Upper lobe of right lung (tissue), 1 donor: ENCODE data around the gene SLX9. TPM values are rescaled to one million over a fixed set of nuclear protein-coding genes. Genes with fewer than 3 reads are reported as not detected.

Experiments
- ATAC-seq: fragments of 200-7000 bp; cut with Tn5 transposase; one replicate; pipeline ENCODE4 v1.9.1; 2020; ENCODE audit warnings: mild to moderate bottlenecking, moderate library complexity
- DNase-seq: peaks from one replicate; pipeline ENCODE4 v3.0.0-alpha.2; 2020
- H3K27ac ChIP-seq: fragments of 200-600 bp; one replicate; pipeline ENCODE4 v1.8.0; 2022
- H3K27me3 ChIP-seq: fragments of 200-600 bp; one replicate; pipeline ENCODE4 v1.8.0; 2022; ENCODE audit warnings: mild to moderate bottlenecking
- H3K36me3 ChIP-seq: fragments of 200-600 bp; one replicate; pipeline ENCODE4 v1.8.0; 2022
- H3K4me1 ChIP-seq: fragments of 200-600 bp; one replicate; pipeline ENCODE4 v1.8.0; 2022
- H3K4me3 ChIP-seq: fragments of 200-600 bp; one replicate; pipeline ENCODE4 v1.8.0; 2022; ENCODE audit warnings: mild to moderate bottlenecking
- H3K9me3 ChIP-seq: fragments of 200-600 bp; one replicate; pipeline ENCODE4 v1.8.0; 2022
- intact Hi-C: fragments of 100-400 bp; cut with DNase I; formaldehyde crosslinking; loops from one replicate; pipeline ENCODE4 v1.11.0; 2022
- total RNA-seq: library from RNA; stranded (reverse); fragmentation: NEBNext Ultra II Directional; extraction: Animal tissue kit (Norgen Biotek cat#: 25700); gene quantifications from one replicate; pipeline ENCODE4 v1.2.1, GENCODE V29; 2021
- TF ChIP-seq, protein P1 (sequence below): fragments of 200-600 bp; IDR thresholded peaks from one replicate; pipeline ENCODE4 v1.8.0; 2022; ENCODE audit warnings: antibody characterized with exemption
- donor health status: DM: no; HTN: yes; CAD: no; lungs with severe emphysema.

The SLX9 gene
- total RNA-seq, 1 donor from 2014 or later = 22.8 TPM

DNA sequence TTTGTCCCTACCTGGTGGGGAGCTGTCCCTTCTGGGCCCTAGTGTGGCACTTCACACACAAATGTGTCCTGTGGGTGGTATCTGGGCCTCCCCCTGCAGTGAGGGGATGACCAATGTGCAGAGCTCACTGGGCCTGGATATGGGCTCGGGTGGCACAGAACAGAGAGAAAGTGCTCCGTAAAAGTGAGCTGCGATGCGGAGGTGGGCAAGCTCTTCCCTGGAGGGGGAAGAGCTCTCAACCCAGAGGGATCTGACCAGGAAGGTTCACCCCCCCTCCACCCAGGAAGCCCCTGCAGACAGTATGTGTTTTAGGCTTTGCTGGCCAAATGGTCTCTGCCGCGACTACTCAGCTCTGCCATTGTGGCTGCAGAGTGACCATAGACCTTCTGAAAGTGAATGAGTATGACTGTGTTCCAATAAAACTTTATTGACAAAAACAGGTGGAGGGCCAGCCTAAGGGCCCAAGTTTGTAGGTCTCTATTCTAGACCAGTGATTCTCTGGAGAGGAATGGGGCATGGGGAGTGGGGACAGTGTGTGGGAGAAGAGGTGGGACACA lies 10.5 kb upstream of the SLX9 start:
- Histone ChIP-seq H3K27ac (no peak overlapping the region), H3K36me3 (no peaks in the 10 kb centered on the region), H3K4me1 (peaks cover 59% of the 10 kb centered on the region), H3K4me3 (no peak overlapping the region), H3K27me3 (peaks cover 32% of the 10 kb centered on the region), H3K9me3 (no peaks in the 10 kb centered on the region)
- ATAC-seq (no peak), DNase-seq (no peak)
- TF ChIP-seq, protein P1, sequence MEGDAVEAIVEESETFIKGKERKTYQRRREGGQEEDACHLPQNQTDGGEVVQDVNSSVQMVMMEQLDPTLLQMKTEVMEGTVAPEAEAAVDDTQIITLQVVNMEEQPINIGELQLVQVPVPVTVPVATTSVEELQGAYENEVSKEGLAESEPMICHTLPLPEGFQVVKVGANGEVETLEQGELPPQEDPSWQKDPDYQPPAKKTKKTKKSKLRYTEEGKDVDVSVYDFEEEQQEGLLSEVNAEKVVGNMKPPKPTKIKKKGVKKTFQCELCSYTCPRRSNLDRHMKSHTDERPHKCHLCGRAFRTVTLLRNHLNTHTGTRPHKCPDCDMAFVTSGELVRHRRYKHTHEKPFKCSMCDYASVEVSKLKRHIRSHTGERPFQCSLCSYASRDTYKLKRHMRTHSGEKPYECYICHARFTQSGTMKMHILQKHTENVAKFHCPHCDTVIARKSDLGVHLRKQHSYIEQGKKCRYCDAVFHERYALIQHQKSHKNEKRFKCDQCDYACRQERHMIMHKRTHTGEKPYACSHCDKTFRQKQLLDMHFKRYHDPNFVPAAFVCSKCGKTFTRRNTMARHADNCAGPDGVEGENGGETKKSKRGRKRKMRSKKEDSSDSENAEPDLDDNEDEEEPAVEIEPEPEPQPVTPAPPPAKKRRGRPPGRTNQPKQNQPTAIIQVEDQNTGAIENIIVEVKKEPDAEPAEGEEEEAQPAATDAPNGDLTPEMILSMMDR = no peak
- intact Hi-C loops = no loop called here

DNA sequence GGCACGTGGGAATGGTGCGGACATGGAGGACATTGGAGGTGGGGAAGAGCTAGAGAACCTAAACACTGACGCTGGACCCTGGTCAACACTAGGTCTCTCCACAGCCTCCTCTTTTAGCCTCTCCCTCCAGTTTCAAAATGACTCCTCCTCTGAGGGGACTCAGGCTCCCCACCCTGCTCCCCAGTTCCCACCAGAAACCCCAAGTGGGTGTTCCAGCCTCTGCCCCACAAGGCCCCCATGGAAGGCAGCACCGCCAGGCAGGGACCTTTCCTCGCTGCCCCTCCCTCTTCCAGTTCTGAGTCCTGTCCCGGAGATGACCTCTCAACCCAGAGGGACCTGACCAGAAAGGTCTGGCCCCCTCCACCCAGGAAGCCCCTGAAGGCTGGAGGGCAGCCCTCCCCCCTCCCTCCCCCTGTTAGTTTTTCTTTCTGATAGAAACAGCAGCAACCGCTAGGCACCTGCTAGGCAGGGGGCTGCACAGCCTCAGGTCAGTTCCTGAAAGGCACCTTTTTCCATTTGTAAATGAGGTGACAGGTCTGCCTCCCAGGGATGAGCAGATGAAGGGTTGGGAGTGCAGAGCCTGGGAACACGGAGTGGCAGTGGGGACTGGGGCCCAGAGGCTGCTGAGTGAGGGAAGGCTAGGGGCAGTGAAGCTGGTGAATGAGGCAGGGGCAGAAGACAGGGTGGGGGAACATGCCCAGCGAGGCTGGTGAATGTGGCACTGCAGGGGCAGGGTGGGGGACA lies 9.9 kb upstream of the SLX9 start:
- intact Hi-C loops = loop anchor here (10.0 kb wide), 1 partner anchor 125 kb away; the partner anchor contains the start of gene UBE2G2
- peaks cover 32% of the 10 kb centered on the region for H3K27me3 ChIP-seq
- no peak overlapping the region for H3K27ac ChIP-seq
- TF ChIP-seq, protein P1 = no peak
- H3K36me3 ChIP-seq = no peaks in the 10 kb centered on the region
- H3K4me1 ChIP-seq = peaks cover 53% of the 10 kb centered on the region
- ATAC-seq = no peak
- DNase-seq = peak; percentile 51
- no peaks in the 10 kb centered on the region for H3K9me3 ChIP-seq
- H3K4me3 ChIP-seq = no peak overlapping the region

DNA sequence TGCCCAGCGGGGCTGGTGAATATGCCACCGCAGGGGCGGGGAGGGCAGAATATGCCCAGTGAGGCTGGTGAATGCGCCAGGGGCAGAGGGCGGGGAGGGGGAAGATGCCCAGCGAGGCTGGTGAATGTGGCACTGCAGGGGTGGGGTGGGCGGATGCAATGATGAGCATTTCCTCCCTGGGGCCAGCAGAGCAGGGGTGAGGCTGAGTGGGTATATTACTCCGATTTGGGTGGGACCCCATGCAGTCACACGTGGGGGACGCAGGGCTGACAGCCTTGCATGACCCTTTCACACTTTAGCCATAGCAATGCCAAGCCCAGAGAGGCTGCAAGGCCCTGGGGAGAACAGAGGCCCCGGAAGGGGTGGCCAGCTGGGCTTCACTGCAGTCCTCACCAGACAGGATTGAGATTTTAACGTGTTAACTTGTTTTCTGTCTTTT lies 9.3 kb upstream of the SLX9 start:
- DNase-seq (peak; percentile 73), ATAC-seq (peak; percentile 19)
- intact Hi-C loops = loop anchor here (10.0 kb wide), 1 partner anchor 126 kb away; the partner anchor contains the start of gene UBE2G2
- Histone ChIP-seq H3K27ac (no peak overlapping the region), H3K4me1 (peaks cover 48% of the 10 kb centered on the region), H3K9me3 (no peaks in the 10 kb centered on the region), H3K4me3 (peak overlapping the region; percentile 42), H3K27me3 (peaks cover 32% of the 10 kb centered on the region), H3K36me3 (no peaks in the 10 kb centered on the region)
- TF ChIP-seq, protein P1 = no peak

DNA sequence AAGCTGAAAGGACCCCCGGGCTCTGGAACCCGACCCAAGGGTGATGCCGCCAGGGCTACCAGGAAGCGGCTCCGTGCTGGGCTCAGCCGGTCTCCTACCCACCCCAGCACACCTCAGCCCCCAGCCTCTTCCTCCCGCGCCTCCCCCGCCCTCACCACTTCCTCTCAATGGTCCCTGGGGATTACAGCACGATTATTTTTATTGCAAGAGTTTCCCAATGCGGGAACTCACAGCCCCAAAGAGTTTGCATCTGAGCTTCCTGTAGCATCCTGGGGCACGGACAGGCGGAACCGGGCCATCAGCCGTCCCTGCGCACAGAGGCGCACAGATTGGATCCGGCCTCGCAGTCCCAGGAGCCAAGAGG lies 8.7 kb upstream of the SLX9 start:
- DNase-seq (peak; percentile 82), ATAC-seq (peak; percentile 32)
- intact Hi-C loops = loop anchor here (10.0 kb wide), 1 partner anchor 126 kb away; the partner anchor contains the start of gene UBE2G2
- Histone ChIP-seq H3K36me3 (no peaks in the 10 kb centered on the region), H3K4me3 (peak overlapping the region; percentile 42), H3K27ac (no peak overlapping the region), H3K9me3 (no peaks in the 10 kb centered on the region), H3K27me3 (peaks cover 32% of the 10 kb centered on the region), H3K4me1 (peaks cover 42% of the 10 kb centered on the region)
- TF ChIP-seq, protein P1 = no peak

DNA sequence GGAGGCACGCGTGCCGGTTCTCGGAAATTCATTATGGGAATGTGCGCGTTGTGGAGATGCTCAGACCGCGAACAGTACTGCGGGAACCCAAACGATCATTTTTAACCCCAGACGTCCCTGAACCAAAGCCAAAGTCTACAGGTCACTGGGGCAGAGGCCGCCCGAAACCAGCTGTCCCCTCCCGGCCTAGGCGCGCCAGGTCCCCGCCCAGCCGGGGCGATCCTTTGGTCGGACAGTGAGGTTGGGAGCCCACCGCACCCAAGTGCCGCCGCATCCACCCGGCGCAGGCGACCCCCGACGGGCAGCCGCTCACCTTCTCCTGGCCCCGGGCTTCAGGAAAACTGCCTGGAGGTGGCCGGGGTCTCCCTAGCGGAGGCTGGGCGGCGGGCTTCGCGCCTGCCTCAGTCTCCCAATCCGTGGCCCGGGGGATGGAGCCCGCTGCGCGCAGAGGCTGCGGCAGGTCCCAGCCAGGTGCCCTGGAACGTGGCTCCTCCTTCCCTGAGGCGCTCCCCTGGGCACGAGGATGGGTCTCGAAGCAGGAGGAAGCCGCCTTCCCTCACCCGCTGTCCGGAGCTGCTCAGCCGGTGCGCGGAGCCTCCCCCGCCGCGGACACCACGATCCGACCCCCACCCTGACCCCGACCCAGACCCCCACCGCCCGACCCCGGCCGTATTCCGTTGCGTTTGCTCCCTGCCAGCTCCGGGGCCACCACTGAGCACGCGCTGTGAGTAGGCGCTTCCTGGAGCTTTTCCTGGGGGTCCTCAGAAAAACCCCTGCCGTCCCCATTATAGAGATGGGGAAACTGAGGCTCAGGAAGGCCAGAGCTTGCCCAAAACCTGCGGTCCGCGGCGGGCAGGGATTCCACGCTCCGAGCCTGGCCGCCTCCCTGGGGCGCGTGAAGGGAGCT lies 8.1 kb upstream of the SLX9 start:
- ATAC-seq = no peak
- H3K27ac ChIP-seq = peak overlapping the region; percentile 63

More for the DNA sequence above, 8.1 kb upstream of the SLX9 start:
- Histone ChIP-seq H3K36me3 (no peaks in the 10 kb centered on the region), H3K27me3 (peaks cover 32% of the 10 kb centered on the region), H3K4me3 (peak overlapping the region; percentile 42), H3K9me3 (no peaks in the 10 kb centered on the region), H3K4me1 (peaks cover 36% of the 10 kb centered on the region)
- DNase-seq = peak; percentile 65
- intact Hi-C loops = loop anchor here (10.0 kb wide), 1 partner anchor 127 kb away; the partner anchor contains the start of gene UBE2G2
- TF ChIP-seq, protein P1 = no peak
